ENCODE measurements around the gene EMP1.

DNA sequence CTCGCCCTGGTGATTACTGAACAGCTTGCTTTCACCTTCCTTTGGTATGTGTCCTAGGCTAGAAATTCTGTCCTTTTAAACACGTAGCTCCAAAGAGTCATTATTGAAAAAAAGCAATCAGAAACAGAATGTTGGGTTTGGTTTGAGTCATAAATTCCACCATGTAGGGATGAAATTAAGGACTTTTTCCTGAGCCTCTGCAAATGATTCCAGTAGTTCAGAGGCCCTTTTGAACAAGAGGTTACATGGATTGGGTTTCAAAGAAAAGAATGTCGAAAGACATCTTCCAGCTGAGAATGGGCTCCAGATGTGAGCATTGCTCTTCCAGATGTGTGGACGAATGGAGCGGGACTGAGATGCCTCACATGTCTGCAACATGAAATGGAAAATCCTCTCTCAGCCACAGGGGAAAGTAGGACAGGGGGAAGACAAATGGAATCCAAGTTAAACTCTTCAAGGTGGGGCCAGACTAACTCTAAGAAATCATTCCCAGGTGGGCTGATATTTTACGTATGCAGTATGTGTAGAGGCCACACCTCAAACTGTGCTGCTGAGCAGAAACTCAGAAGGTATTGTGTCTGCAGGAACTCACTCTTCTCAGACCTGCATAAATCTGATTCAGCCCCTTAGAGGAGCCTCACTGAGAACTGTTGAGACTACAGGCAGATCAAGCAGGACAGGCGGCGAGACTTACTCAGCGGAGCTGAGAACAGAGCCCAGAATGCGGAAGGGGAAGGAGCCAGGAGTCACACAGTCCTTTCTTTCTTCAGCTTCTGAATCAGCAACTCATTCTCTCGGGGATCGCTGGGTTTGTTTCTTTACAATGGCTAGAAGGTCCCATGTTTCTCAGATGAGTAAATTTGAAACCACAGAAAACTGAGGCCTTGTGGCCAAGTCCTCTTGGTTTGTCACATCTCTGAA is 23.3 kb upstream of the EMP1 start:
- TF ChIP-seq TOX (CRISPR knock-in tag; IDR thresholded peaks at IDR 0.05; ENCODE audit: borderline replicate concordance) (no peak), ARNTL (CRISPR knock-in tag; IDR thresholded peaks at IDR 0.05; ENCODE audit: borderline replicate concordance, low read depth) (no peak), ZNF565 (CRISPR knock-in tag; conservative IDR thresholded peaks at IDR 0.05; ENCODE audit: low read depth) (no peak), OSR1 (CRISPR knock-in tag; IDR thresholded peaks at IDR 0.05) (no peak), ZFP30 (CRISPR knock-in tag; IDR thresholded peaks at IDR 0.05) (no peak), TCF4 (CRISPR knock-in tag; IDR thresholded peaks at IDR 0.05; ENCODE audit: borderline replicate concordance) (no peak), BACH2 (CRISPR knock-in tag; IDR thresholded peaks at IDR 0.05; ENCODE audit: borderline replicate concordance) (no peak), ZFP3 (CRISPR knock-in tag; IDR thresholded peaks at IDR 0.05) (no peak), RARB (CRISPR knock-in tag; IDR thresholded peaks at IDR 0.05) (no peak), ISL1 (CRISPR knock-in tag; IDR thresholded peaks at IDR 0.05) (no peak)
- TF ChIP-seq, protein P1, sequence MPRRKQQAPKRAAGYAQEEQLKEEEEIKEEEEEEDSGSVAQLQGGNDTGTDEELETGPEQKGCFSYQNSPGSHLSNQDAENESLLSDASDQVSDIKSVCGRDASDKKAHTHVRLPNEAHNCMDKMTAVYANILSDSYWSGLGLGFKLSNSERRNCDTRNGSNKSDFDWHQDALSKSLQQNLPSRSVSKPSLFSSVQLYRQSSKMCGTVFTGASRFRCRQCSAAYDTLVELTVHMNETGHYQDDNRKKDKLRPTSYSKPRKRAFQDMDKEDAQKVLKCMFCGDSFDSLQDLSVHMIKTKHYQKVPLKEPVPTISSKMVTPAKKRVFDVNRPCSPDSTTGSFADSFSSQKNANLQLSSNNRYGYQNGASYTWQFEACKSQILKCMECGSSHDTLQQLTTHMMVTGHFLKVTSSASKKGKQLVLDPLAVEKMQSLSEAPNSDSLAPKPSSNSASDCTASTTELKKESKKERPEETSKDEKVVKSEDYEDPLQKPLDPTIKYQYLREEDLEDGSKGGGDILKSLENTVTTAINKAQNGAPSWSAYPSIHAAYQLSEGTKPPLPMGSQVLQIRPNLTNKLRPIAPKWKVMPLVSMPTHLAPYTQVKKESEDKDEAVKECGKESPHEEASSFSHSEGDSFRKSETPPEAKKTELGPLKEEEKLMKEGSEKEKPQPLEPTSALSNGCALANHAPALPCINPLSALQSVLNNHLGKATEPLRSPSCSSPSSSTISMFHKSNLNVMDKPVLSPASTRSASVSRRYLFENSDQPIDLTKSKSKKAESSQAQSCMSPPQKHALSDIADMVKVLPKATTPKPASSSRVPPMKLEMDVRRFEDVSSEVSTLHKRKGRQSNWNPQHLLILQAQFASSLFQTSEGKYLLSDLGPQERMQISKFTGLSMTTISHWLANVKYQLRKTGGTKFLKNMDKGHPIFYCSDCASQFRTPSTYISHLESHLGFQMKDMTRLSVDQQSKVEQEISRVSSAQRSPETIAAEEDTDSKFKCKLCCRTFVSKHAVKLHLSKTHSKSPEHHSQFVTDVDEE (CRISPR knock-in tag; IDR thresholded peaks at IDR 0.05): no peak
- TF ChIP-seq, protein P2, sequence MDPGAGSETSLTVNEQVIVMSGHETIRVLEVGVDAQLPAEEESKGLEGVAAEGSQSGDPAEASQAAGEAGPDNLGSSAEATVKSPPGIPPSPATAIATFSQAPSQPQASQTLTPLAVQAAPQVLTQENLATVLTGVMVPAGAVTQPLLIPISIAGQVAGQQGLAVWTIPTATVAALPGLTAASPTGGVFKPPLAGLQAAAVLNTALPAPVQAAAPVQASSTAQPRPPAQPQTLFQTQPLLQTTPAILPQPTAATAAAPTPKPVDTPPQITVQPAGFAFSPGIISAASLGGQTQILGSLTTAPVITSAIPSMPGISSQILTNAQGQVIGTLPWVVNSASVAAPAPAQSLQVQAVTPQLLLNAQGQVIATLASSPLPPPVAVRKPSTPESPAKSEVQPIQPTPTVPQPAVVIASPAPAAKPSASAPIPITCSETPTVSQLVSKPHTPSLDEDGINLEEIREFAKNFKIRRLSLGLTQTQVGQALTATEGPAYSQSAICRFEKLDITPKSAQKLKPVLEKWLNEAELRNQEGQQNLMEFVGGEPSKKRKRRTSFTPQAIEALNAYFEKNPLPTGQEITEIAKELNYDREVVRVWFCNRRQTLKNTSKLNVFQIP (CRISPR knock-in tag; IDR thresholded peaks at IDR 0.05; ENCODE audit: borderline replicate concordance, low read depth): no peak
- TF ChIP-seq, protein P3, sequence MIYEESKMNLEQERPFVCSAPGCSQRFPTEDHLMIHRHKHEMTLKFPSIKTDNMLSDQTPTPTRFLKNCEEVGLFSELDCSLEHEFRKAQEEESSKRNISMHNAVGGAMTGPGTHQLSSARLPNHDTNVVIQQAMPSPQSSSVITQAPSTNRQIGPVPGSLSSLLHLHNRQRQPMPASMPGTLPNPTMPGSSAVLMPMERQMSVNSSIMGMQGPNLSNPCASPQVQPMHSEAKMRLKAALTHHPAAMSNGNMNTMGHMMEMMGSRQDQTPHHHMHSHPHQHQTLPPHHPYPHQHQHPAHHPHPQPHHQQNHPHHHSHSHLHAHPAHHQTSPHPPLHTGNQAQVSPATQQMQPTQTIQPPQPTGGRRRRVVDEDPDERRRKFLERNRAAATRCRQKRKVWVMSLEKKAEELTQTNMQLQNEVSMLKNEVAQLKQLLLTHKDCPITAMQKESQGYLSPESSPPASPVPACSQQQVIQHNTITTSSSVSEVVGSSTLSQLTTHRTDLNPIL (CRISPR knock-in tag; IDR thresholded peaks at IDR 0.05; ENCODE audit: low read depth): no peak
- TF ChIP-seq, protein P4, sequence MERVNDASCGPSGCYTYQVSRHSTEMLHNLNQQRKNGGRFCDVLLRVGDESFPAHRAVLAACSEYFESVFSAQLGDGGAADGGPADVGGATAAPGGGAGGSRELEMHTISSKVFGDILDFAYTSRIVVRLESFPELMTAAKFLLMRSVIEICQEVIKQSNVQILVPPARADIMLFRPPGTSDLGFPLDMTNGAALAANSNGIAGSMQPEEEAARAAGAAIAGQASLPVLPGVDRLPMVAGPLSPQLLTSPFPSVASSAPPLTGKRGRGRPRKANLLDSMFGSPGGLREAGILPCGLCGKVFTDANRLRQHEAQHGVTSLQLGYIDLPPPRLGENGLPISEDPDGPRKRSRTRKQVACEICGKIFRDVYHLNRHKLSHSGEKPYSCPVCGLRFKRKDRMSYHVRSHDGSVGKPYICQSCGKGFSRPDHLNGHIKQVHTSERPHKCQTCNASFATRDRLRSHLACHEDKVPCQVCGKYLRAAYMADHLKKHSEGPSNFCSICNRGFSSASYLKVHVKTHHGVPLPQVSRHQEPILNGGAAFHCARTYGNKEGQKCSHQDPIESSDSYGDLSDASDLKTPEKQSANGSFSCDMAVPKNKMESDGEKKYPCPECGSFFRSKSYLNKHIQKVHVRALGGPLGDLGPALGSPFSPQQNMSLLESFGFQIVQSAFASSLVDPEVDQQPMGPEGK (CRISPR knock-in tag; IDR thresholded peaks at IDR 0.05; ENCODE audit: borderline replicate concordance): no peak

All from SK-N-SH treated with all-trans-retinoic acid at 6 μM for 48 hours (cell line).